ENCODE results near the gene ZDHHC18.

GRCh38 chr1:26814377-26814776 lies 12.1 kb upstream of the ZDHHC18 start:
- TF ChIP-seq POLR2A (IDR thresholded peaks at IDR 0.05), result no peak
- TF ChIP-seq, protein P1, sequence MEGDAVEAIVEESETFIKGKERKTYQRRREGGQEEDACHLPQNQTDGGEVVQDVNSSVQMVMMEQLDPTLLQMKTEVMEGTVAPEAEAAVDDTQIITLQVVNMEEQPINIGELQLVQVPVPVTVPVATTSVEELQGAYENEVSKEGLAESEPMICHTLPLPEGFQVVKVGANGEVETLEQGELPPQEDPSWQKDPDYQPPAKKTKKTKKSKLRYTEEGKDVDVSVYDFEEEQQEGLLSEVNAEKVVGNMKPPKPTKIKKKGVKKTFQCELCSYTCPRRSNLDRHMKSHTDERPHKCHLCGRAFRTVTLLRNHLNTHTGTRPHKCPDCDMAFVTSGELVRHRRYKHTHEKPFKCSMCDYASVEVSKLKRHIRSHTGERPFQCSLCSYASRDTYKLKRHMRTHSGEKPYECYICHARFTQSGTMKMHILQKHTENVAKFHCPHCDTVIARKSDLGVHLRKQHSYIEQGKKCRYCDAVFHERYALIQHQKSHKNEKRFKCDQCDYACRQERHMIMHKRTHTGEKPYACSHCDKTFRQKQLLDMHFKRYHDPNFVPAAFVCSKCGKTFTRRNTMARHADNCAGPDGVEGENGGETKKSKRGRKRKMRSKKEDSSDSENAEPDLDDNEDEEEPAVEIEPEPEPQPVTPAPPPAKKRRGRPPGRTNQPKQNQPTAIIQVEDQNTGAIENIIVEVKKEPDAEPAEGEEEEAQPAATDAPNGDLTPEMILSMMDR (IDR thresholded peaks at IDR 0.05), result no peak
